Uterus (tissue), 4 donors: ENCODE data around the gene ARHGEF28. TPM values are rescaled to one million over a fixed set of nuclear protein-coding genes. Genes with fewer than 3 reads are reported as not detected.

ENCODE experiments used
- DNase-seq, 2 donors: peaks; one replicate each; pipeline ENCODE4 v3.0.0-alpha.2; 2019 to 2020
- H3K27ac ChIP-seq, 2 donors: fragments of 200-600 bp; sonication (generic); 1 replicate in 1 of 2; 2 replicates in 1 of 2; pipeline ENCODE4 v1.5.1; 2016 to 2018
- H3K27me3 ChIP-seq, 2 donors: fragments of 200-600 bp; sonication (generic); one replicate each; pipeline ENCODE4 v1.5.1; 2018 to 2019; ENCODE audit warnings: control low read depth in 1 of 2
- H3K36me3 ChIP-seq, 2 donors: fragments of 200-600 bp; sonication (generic); one replicate each; pipeline ENCODE4 v1.5.1; 2019; ENCODE audit warnings: control low read depth in 1 of 2
- H3K4me1 ChIP-seq, 2 donors: fragments of 200-600 bp; sonication (generic); one replicate each; pipeline ENCODE4 v1.5.1; 2018 to 2019; ENCODE audit warnings: control low read depth in 1 of 2
- H3K4me3 ChIP-seq, 2 donors: fragments of 200-600 bp; sonication (generic); 1 replicate in 1 of 2; 2 replicates in 1 of 2; pipeline ENCODE4 v1.5.1; 2018 to 2019; ENCODE audit warnings: mild to moderate bottlenecking in 1 of 2
- H3K9me3 ChIP-seq, 2 donors: fragments of 200-600 bp; sonication (generic); one replicate each; pipeline ENCODE4 v1.5.1; 2019; ENCODE audit warnings: control low read depth in 1 of 2
- POLR2A ChIP-seq, 2 donors: fragments of 450-650 bp; IDR thresholded peaks; one replicate each; pipeline ENCODE4 v1.6.1; 2016; ENCODE audit warnings: antibody characterized with exemption in 2 of 2, mild to moderate bottlenecking in 1 of 2, moderate library complexity in 1 of 2
- intact Hi-C: fragments of 100-400 bp; cut with DNase I; formaldehyde crosslinking; loops from one replicate; pipeline ENCODE4 v1.15.1; 2023; ENCODE audit warnings: low total_unique reads
- total RNA-seq, 4 donors: library from RNA; depleted of rRNA in 3 of 4; stranded (reverse); fragments of >200 nt in 3 of 4; gene quantifications; one replicate each; pipeline versions ENCODE4 v1.1.0 to v1.2.4, GENCODE V29; 2014 to 2023
- TF ChIP-seq, protein P1 (sequence below), 4 experiments: fragments of 200-600 bp in 2 of 4; fragments of 450-650 bp in 2 of 4; sonication (generic) in 2 of 4; IDR thresholded peaks; one replicate each; pipeline ENCODE4 v1.5.1; 2016 to 2019; ENCODE audit warnings: antibody characterized with exemption in 4 of 4, mild to moderate bottlenecking in 2 of 4, moderate library complexity in 1 of 4
- donor health status: DM: yes; HTN: yes; CAD: no.

Gene ARHGEF28
- total RNA-seq, 4 donors from 2014 or later = 11.9 to 23.2 (median 19.3) TPM

DNA sequence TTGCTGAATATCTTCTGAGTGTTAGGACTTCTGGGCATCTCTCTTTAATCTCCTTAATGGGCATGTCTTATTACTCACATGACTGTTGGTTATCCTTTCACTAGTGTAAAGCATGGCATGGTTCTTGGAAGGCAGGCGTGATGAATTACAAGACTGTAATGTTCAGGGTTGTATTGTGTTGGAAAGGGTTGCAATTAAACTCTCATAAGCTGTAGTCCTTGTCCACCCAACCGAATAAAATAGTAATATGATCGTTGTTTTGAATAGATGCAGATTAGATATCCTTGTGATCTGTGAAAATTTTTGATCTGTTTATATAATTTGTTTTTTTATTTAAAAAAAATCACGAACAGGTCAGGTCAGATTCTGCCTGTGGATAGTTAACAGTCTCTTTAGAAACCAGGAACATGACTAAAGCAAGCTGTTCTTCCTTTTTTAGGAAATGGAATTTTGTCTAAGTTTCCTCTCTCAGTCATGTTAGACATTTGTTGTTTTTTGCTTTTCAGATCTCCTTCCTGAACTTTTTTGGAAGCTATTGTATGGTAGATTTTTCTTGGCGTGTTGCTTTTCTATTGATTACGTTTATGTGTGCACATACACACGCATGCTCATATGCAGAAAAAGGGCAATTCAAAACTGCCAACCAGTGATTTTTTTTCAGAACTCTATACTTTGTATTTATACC is 121.8 kb downstream of the ARHGEF28 start:
- Histone ChIP-seq H3K27ac (peak overlapping the region; percentile 59 to 74), H3K27me3 (no peaks in the 10 kb centered on the region), H3K4me3 (no peak overlapping the region), H3K4me1 (no peaks in the 10 kb centered on the region), H3K9me3 (peaks cover 0 to 6% of the 10 kb centered on the region in 2 donors), H3K36me3 (no peaks in the 10 kb centered on the region)
- intact Hi-C loops = no loop called here
- no peak for DNase-seq
- TF ChIP-seq POLR2A (IDR thresholded peaks at IDR 0.05) = no peak
- TF ChIP-seq, protein P1, sequence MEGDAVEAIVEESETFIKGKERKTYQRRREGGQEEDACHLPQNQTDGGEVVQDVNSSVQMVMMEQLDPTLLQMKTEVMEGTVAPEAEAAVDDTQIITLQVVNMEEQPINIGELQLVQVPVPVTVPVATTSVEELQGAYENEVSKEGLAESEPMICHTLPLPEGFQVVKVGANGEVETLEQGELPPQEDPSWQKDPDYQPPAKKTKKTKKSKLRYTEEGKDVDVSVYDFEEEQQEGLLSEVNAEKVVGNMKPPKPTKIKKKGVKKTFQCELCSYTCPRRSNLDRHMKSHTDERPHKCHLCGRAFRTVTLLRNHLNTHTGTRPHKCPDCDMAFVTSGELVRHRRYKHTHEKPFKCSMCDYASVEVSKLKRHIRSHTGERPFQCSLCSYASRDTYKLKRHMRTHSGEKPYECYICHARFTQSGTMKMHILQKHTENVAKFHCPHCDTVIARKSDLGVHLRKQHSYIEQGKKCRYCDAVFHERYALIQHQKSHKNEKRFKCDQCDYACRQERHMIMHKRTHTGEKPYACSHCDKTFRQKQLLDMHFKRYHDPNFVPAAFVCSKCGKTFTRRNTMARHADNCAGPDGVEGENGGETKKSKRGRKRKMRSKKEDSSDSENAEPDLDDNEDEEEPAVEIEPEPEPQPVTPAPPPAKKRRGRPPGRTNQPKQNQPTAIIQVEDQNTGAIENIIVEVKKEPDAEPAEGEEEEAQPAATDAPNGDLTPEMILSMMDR (IDR thresholded peaks at IDR 0.05) = no peak

DNA sequence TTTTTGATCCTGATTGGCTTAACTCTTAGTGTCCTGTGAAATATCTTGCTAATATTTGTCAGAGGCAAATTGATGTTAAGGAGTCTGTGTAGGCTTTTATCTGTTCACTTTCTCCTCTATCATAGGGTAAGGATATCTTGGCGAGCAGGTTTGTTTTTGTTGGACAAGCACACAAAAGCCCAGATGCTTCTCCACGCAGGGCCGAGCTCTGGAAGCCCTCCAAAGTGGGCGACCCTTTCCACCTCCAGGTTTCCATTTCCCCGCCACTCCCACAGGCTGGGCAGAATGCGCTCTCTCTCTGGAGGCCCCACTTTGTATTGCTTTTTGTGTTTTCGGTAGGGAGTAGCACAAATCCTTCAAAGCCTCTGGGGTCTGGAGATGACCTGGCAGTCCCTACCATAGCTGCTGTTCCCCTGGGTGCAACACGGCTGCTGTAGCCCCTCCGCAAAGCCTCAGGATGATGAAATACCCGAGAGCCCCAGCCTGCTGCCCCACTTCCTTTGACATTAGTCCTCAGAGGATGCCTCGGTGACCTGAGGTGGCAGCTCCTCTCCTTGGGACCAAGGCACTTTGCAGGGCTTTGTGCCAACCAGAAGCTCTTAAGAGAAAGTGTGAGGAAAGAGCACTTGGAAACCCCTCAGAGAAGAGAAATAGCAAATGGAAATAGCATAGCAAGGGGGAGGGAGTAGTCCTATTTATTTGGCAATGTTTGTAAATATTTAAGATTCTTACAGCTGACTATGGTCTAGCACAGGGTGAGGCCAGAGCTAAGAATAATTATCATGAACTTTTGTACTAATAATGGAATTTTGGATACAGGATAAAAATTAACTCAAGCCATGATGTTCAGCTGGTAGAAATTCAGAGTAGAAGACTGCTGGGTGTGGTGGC is 122.8 kb downstream of the ARHGEF28 start:
- H3K4me1 ChIP-seq = no peaks in the 10 kb centered on the region
- no peak overlapping the region for H3K4me3 ChIP-seq
- H3K27me3 ChIP-seq = no peaks in the 10 kb centered on the region
- TF ChIP-seq, protein P1 (IDR thresholded peaks at IDR 0.05) = no peak
- no peak for TF ChIP-seq POLR2A (IDR thresholded peaks at IDR 0.05)
- H3K9me3 ChIP-seq = peaks cover 0 to 6% of the 10 kb centered on the region in 2 donors
- H3K27ac ChIP-seq = peak overlapping the region; percentile 59 to 74
- DNase-seq = peak; percentile 26 to 57
- intact Hi-C loops = no loop called here
- no peaks in the 10 kb centered on the region for H3K36me3 ChIP-seq

DNA sequence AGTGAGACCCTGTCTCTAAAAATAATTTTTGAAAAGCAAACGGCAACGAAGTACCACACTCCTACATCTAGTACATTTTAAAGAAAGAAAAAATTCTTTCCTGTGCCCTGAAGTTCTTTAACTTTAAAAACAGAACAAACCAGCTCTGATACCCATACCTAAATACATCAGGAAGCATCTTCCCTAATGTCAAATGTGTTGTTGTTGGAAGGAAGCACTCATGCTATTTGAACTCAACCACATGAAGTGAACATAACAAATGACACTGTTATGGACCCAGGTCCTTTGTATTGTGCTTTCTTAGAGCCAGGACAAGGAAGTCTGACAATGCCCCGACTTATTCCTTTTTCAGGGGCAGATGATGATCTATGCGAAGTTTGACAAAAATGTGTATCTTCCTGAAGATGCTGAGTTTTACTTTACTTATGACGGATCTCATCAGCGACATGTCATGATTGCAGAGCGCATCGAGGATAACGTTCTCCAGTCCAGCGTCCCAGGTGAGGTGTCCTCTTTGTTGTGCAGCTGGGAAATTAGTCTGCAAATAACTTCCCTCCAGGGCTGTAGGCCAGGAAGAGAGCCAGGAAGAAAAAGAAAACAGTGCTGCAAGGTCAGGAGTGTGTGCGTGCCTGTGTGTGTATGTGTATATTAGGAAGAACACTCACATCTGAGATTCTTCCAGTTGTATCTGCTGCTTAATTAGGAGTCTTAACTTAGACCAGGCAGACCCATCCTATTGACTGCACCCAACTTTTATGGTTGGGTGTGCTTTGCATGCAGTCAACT is 123.7 kb downstream of the ARHGEF28 start:
- DNase-seq = no peak
- H3K27me3 ChIP-seq = no peaks in the 10 kb centered on the region
- TF ChIP-seq, protein P1 (IDR thresholded peaks at IDR 0.05) = no peak
- peaks cover 0 to 6% of the 10 kb centered on the region in 2 donors for H3K9me3 ChIP-seq
- no peaks in the 10 kb centered on the region for H3K4me1 ChIP-seq
- H3K4me3 ChIP-seq = no peak overlapping the region
- H3K27ac ChIP-seq = peak overlapping the region; percentile 59 to 74
- intact Hi-C loops = no loop called here
- H3K36me3 ChIP-seq = no peaks in the 10 kb centered on the region

DNA sequence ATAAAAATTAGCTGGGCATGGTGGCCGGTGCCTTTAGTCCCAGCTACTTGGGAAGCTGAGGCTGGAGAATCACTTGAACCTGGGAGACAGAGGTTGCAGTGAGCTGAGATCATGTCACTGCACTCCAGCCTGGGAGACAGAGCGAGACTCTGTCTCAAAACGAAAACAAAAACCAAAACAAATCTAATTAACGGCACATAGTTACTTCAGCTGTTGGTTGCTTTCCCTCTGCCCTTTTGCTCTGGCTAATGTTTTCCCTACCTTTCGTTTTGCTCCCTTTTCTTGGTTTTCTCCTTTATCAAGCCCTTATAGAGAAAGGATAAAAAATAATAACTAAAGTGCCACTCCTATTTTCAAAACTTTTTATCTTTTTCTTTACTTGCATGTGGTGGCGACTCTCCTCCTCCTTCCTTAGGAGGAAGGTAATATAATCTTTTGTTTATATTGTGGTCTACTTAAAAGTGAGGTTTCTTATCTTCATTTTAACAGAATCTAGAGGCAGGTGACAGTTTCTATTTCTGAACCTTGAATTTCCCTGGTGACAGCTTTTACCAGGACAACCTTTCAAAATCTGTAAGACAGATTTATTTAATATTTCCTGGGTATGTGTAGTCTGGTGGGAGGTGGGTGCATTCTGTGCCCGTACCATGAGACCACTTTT is 125.4 kb downstream of the ARHGEF28 start:
- no peaks in the 10 kb centered on the region for H3K36me3 ChIP-seq
- DNase-seq = no peak
- H3K27me3 ChIP-seq = no peaks in the 10 kb centered on the region
- no peaks in the 10 kb centered on the region for H3K4me1 ChIP-seq
- no peak overlapping the region for H3K4me3 ChIP-seq
- peaks cover 0 to 6% of the 10 kb centered on the region in 2 donors for H3K9me3 ChIP-seq
- H3K27ac ChIP-seq = no peak overlapping the region
- TF ChIP-seq, protein P1 (IDR thresholded peaks at IDR 0.05) = no peak
- TF ChIP-seq POLR2A (IDR thresholded peaks at IDR 0.05) = no peak
- intact Hi-C loops = no loop called here
